PFSK-1 (cell line): ENCODE results near the gene SLC25A6.

ENCODE experiments used
- FOXP2 ChIP-seq: optimal IDR thresholded peaks from 2 replicates; pipeline ENCODE3; 2011; ENCODE audit warnings: borderline replicate concordance, control low read depth, inconsistent platforms; ENCODE audit not compliant: insufficient read depth; ENCODE audit errors: extremely low read length, extremely low read depth
- POLR2AphosphoS5 ChIP-seq: IDR thresholded peaks from 2 replicates; pipeline ENCODE4 v1.6.1; 2012; ENCODE audit warnings: low read depth, mild to moderate bottlenecking, control low read depth, low read length, moderate library complexity
- REST ChIP-seq, 2 experiments: IDR thresholded peaks; 2 replicates each; pipeline versions ENCODE4 v1.6.1 to v1.8.0; 2011 to 2012; ENCODE audit warnings: low read depth in 2 of 2, low read length in 2 of 2, control low read depth in 1 of 2, inconsistent platforms in 1 of 2, mild to moderate bottlenecking in 1 of 2, moderate library complexity in 1 of 2; ENCODE audit not compliant: insufficient read depth in 1 of 2
- SIN3A ChIP-seq: IDR thresholded peaks from 2 replicates; pipeline ENCODE4 v1.6.1; 2012; ENCODE audit warnings: mild to moderate bottlenecking, low read length, moderate library complexity, borderline replicate concordance; ENCODE audit not compliant: insufficient read depth
- TAF1 ChIP-seq: IDR thresholded peaks from 2 replicates; pipeline ENCODE4 v1.6.1; 2012; ENCODE audit warnings: low read length, control low read depth, borderline replicate concordance; ENCODE audit not compliant: insufficient read depth

SLC25A6 gene

GRCh38 chrX:1361910-1362309, 30.0 kb downstream of the SLC25A6 start:
- no peak for TF ChIP-seq REST (IDR thresholded peaks at IDR 0.05; ENCODE audit: insufficient read depth in 1 of 2, low read depth in 2 of 2, low read length in 2 of 2)
- no peak for TF ChIP-seq POLR2AphosphoS5

GRCh38 chrX:1361275-1361674, 30.6 kb downstream of the SLC25A6 start:
- TF ChIP-seq SIN3A (no peak), TAF1 (no peak), REST (IDR thresholded peaks at IDR 0.05; ENCODE audit: insufficient read depth in 1 of 2, low read depth in 2 of 2, low read length in 2 of 2) (no peak), POLR2AphosphoS5 (no peak), FOXP2 (no peak)

- TF ChIP-seq REST (IDR thresholded peaks at IDR 0.05; ENCODE audit: insufficient read depth in 1 of 2, low read depth in 2 of 2, low read length in 2 of 2) (no peak), FOXP2 (no peak), POLR2AphosphoS5 (no peak), SIN3A (no peak), TAF1 (no peak)
Observed at GRCh38 chrX:1360171-1360570, 31.7 kb downstream of the SLC25A6 start.

- TF ChIP-seq POLR2AphosphoS5 (no peak), SIN3A (no peak), FOXP2 (no peak), TAF1 (no peak), REST (IDR thresholded peaks at IDR 0.05; ENCODE audit: insufficient read depth in 1 of 2, low read depth in 2 of 2, low read length in 2 of 2) (no peak)
Observed at GRCh38 chrX:1359477-1359873, 32.4 kb downstream of the SLC25A6 start.

GRCh38 chrX:1358793-1359476, 33.0 kb downstream of the SLC25A6 start:
- TF ChIP-seq POLR2AphosphoS5 = no peak
